Gastroesophageal sphincter (tissue), 4 donors: Measurements from ENCODE around the gene GCHFR. TPM values are rescaled to one million over a fixed set of nuclear protein-coding genes. Genes with fewer than 3 reads are reported as not detected.

ENCODE experiments used
- ATAC-seq: fragments of 150-250 bp; one replicate; pipeline ENCODE4 v1.9.1; 2016; ENCODE audit warnings: mild to moderate bottlenecking, moderate library complexity
- H3K27ac ChIP-seq, 4 donors: fragments of 200-600 bp; sonication (generic) in 3 of 4; 1 replicate in 3 of 4; 2 replicates in 1 of 4; pipeline ENCODE4 v1.5.1; 2016 to 2019
- H3K27me3 ChIP-seq: fragments of 200-600 bp; sonication (generic); one replicate; pipeline ENCODE4 v1.5.1; 2019
- H3K36me3 ChIP-seq, 2 donors: fragments of 200-600 bp; sonication (generic); one replicate each; pipeline ENCODE4 v1.5.1; 2019; ENCODE audit warnings: control low read depth in 1 of 2
- H3K4me1 ChIP-seq, 3 donors: fragments of 200-600 bp; sonication (generic); 1 replicate in 2 of 3; 2 replicates in 1 of 3; pipeline ENCODE4 v1.5.1; 2016 to 2019; ENCODE audit warnings: control low read depth in 2 of 3
- H3K4me3 ChIP-seq, 2 donors: fragments of 200-600 bp; sonication (generic); one replicate each; pipeline ENCODE4 v1.5.1; 2019; ENCODE audit warnings: mild to moderate bottlenecking in 1 of 2, moderate library complexity in 1 of 2
- H3K9me3 ChIP-seq, 3 donors: fragments of 200-600 bp; sonication (generic); one replicate each; pipeline ENCODE4 v1.5.1; 2017 to 2019; ENCODE audit warnings: control low read depth in 2 of 3
- EP300 ChIP-seq: sonication (generic); formaldehyde crosslinking; IDR thresholded peaks from one replicate; pipeline ENCODE4 v1.6.1; 2017; ENCODE audit warnings: antibody characterized with exemption, mild to moderate bottlenecking
- POLR2A ChIP-seq, 2 donors: fragments of 450-650 bp; IDR thresholded peaks; one replicate each; pipeline ENCODE4 v1.6.1; 2017; ENCODE audit warnings: antibody characterized with exemption in 2 of 2, mild to moderate bottlenecking in 2 of 2, moderate library complexity in 1 of 2
- POLR2AphosphoS5 ChIP-seq: sonication (generic); formaldehyde crosslinking; IDR thresholded peaks from one replicate; pipeline ENCODE4 v1.6.1; 2017; ENCODE audit warnings: antibody characterized with exemption
- WGBS, 2 donors: methylation state at CpG; one replicate each; pipeline ENCODE4 v1.1.5; 2018; ENCODE audit warnings: low coverage in 1 of 2; 5-methylcytosine and 5-hydroxymethylcytosine counted together
- total RNA-seq, 4 donors: library from RNA; depleted of rRNA; stranded (reverse); fragments of >200 nt; gene quantifications; one replicate each; pipeline ENCODE4 v1.1.0, GENCODE V29; 2016
- TF ChIP-seq, protein P1 (sequence below), 4 experiments: fragments of 200-600 bp in 2 of 4; fragments of 450-650 bp in 2 of 4; sonication (generic) in 1 of 4; IDR thresholded peaks; one replicate each; pipeline ENCODE4 v1.5.1; 2017 to 2019; ENCODE audit warnings: antibody characterized with exemption in 4 of 4, mild to moderate bottlenecking in 2 of 4, moderate library complexity in 2 of 4

Gene GCHFR
- total RNA-seq, 4 donors from 2014 or later: 5.8 to 12.1 (median 6.9) TPM

- no peaks in the 10 kb centered on the region for H3K9me3 ChIP-seq
- ATAC-seq: no peak
- 94% methylated on average over 4 of the region's 5 CpGs; no CpG with 5 or more reads in 1 of the 2 donors for WGBS, 2 donors
- H3K27ac ChIP-seq: no peak overlapping the region
- peaks cover 0 to 33% (median 14%) of the 10 kb centered on the region in 3 donors for H3K4me1 ChIP-seq
- no peak for TF ChIP-seq POLR2A (IDR thresholded peaks at IDR 0.05)
- TF ChIP-seq POLR2AphosphoS5: no peak
- TF ChIP-seq, protein P1, sequence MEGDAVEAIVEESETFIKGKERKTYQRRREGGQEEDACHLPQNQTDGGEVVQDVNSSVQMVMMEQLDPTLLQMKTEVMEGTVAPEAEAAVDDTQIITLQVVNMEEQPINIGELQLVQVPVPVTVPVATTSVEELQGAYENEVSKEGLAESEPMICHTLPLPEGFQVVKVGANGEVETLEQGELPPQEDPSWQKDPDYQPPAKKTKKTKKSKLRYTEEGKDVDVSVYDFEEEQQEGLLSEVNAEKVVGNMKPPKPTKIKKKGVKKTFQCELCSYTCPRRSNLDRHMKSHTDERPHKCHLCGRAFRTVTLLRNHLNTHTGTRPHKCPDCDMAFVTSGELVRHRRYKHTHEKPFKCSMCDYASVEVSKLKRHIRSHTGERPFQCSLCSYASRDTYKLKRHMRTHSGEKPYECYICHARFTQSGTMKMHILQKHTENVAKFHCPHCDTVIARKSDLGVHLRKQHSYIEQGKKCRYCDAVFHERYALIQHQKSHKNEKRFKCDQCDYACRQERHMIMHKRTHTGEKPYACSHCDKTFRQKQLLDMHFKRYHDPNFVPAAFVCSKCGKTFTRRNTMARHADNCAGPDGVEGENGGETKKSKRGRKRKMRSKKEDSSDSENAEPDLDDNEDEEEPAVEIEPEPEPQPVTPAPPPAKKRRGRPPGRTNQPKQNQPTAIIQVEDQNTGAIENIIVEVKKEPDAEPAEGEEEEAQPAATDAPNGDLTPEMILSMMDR (IDR thresholded peaks at IDR 0.05): no peak
- no peak for TF ChIP-seq EP300
- no peaks in the 10 kb centered on the region for H3K27me3 ChIP-seq
- no peaks in the 10 kb centered on the region for H3K36me3 ChIP-seq
- H3K4me3 ChIP-seq: no peak overlapping the region
Measured at GRCh38 chr15:40759961-40760360, 3.9 kb upstream of the GCHFR start.

GRCh38 chr15:40762919-40763800, 708 bp upstream of the GCHFR start:
- ATAC-seq: peak; percentile 38
- Histone ChIP-seq H3K4me3 (peak overlapping the region; percentile 40 to 61), H3K4me1 (peaks cover 0 to 40% (median 19%) of the 10 kb centered on the region in 3 donors), H3K36me3 (peaks cover 0 to 14% of the 10 kb centered on the region in 2 donors), H3K27ac (peak overlapping the region; percentile 10 to 85 (median 81)), H3K9me3 (no peaks in the 10 kb centered on the region), H3K27me3 (no peaks in the 10 kb centered on the region)
- TF ChIP-seq, protein P1 (IDR thresholded peaks at IDR 0.05): no peak
- no peak for TF ChIP-seq EP300
- TF ChIP-seq POLR2A (IDR thresholded peaks at IDR 0.05): no peak
- no peak for TF ChIP-seq POLR2AphosphoS5
- WGBS, 2 donors: 20 to 42% methylated on average over 4 to 19 of the region's 55 CpGs

DNA sequence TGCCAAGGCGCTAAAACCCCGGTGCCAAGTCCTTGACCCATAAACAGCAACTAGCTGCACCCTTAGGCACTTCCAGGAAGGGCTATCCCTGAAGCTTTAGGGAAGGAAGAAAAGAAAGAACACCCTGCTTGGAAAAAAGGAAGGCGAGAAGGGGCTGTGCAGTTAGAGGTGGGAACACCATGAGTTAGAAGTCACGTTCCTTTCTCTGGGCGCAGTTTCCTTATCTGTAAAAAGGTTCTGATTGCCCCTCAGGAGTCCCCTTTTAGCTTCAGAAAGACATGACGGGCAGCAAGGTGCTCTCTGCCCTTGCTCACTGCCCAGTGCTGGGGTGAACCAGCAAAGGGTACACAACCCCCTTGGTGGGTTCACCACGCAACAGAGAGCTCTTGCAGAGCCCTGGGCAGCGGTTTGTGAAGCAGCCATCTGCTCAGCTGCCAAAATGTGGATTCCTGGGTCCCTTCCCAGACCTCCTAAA, 798 bp downstream of the GCHFR start:
- H3K4me3 ChIP-seq: peak overlapping the region; percentile 40 to 61
- no peaks in the 10 kb centered on the region for H3K9me3 ChIP-seq
- H3K36me3 ChIP-seq: peaks cover 0 to 27% of the 10 kb centered on the region in 2 donors
- no peaks in the 10 kb centered on the region for H3K27me3 ChIP-seq
- H3K4me1 ChIP-seq: peaks cover 0 to 52% (median 19%) of the 10 kb centered on the region in 3 donors
- no peak for ATAC-seq
- TF ChIP-seq, protein P1 (IDR thresholded peaks at IDR 0.05): no peak
- TF ChIP-seq POLR2A (IDR thresholded peaks at IDR 0.05) (no peak), EP300 (no peak)
- 30 to 40% methylated on average over 1 to 6 of the region's 8 CpGs for WGBS, 2 donors
- H3K27ac ChIP-seq: peak overlapping the region; percentile 10 to 85 (median 81)

GRCh38 chr15:40766194-40766815, 2.4 kb downstream of the GCHFR start:
- TF ChIP-seq POLR2AphosphoS5 (no peak), POLR2A (IDR thresholded peaks at IDR 0.05) (no peak), EP300 (no peak)
- TF ChIP-seq, protein P1 (IDR thresholded peaks at IDR 0.05): no peak
- no peaks in the 10 kb centered on the region for H3K9me3 ChIP-seq
- ATAC-seq: no peak
- H3K27me3 ChIP-seq: no peaks in the 10 kb centered on the region
- H3K4me3 ChIP-seq: no peak overlapping the region
- H3K4me1 ChIP-seq: peaks cover 0 to 62% (median 19%) of the 10 kb centered on the region in 3 donors
- peak overlapping the region in 2 of 4 donors; percentile 80 to 82 for H3K27ac ChIP-seq
- H3K36me3 ChIP-seq: peaks cover 0 to 44% of the 10 kb centered on the region in 2 donors
- 90 to 100% methylated on average over 1 to 2 of the region's 7 CpGs for WGBS, 2 donors
